Heart left ventricle (tissue), 13 donors: Measurements from ENCODE around the gene PRDM15.

Source experiments
- POLR2A ChIP-seq, 2 donors: fragments of 450-650 bp; IDR thresholded peaks; one replicate each; pipeline ENCODE4 v1.6.1; 2017; ENCODE audit warnings: antibody characterized with exemption in 2 of 2, mild to moderate bottlenecking in 2 of 2, moderate library complexity in 2 of 2
- TF ChIP-seq, protein P1 (sequence below), 12 donors: fragments of 200-600 bp; sonication (generic) in 4 of 12; IDR thresholded peaks; one replicate each; pipeline versions ENCODE4 v1.5.0 to v1.8.0; 2018 to 2022; ENCODE audit warnings: antibody characterized with exemption in 12 of 12, mild to moderate bottlenecking in 5 of 12
- donor health status: ischemic (EF 13 %, LVEDD 7.1; RV severe dilation, severe dysfunction).
- donor health status: DM: no; HTN: yes; CAD: no.
- donor health status: DM: no; HTN: no; CAD: no.
- donor health status: ischemic (EF 25% LVEDD 6.9; RV normal size, moderate dysfunction).
- donor health status: ischemic (EF 25% LVEDD 5.7; RV mildly dilated, moderate dysfunction).
- donor health status: ischemic (EF 35%, LVEDD 5.7; RV mildly dilated, moderate dysfunction).
- donor health status: nonischemic (EF 11% LVEDD 7.7; RV severe dilation, severe dysfunction).
- donor health status: DM: yes; HTN: yes; CAD: no.
- donor health status: PGD.
- donor health status: ischemic (EF 29% LVEDD 5.4; RV normal size, mild dysfunction).
- donor health status: nonischemic (EF 23%, LVEDD 6.1; RV moderate dilation, normal function).

DNA sequence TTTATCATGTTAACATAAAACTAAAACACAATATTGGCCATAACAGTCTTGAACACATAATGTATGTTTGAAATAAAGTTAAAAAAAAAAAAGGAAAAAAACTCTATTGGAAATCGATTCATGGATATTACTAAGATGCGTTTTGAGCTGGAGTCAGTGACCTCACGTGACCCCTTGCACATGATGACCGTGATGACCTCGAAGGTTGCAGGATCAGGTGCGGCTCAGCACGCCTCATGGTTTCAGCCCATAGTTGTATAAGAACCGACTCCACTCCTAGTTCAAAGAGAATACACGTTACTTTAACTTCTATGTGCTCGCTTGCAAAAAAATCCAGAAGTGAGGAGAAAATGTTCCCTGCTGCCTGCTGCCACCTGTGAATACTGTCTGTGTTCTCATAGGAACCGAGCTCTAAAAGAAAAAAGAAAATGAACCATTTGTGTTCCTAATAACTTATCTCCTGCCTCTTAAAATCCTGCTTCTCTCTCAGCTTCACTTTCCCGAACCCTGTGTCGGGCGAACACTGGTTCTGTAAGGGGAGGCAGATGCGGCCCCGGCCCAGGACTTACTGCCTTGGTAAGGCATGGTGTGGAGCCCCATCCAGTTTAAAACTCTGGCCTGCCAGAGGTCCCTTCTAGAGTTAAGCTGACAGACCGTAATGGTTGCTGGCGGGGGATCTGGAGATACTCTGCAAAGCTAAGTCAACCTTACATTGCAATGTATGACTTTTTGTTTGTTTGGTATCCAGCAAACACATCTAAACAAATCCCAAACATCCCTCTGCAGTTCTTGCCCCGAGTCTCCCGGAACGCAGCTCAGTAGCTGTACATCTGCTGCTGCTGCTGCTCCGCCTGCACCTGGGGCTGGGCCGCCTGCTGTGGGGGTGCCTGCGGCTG is 78.5 kb downstream of the PRDM15 start:
- TF ChIP-seq, protein P1, sequence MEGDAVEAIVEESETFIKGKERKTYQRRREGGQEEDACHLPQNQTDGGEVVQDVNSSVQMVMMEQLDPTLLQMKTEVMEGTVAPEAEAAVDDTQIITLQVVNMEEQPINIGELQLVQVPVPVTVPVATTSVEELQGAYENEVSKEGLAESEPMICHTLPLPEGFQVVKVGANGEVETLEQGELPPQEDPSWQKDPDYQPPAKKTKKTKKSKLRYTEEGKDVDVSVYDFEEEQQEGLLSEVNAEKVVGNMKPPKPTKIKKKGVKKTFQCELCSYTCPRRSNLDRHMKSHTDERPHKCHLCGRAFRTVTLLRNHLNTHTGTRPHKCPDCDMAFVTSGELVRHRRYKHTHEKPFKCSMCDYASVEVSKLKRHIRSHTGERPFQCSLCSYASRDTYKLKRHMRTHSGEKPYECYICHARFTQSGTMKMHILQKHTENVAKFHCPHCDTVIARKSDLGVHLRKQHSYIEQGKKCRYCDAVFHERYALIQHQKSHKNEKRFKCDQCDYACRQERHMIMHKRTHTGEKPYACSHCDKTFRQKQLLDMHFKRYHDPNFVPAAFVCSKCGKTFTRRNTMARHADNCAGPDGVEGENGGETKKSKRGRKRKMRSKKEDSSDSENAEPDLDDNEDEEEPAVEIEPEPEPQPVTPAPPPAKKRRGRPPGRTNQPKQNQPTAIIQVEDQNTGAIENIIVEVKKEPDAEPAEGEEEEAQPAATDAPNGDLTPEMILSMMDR (IDR thresholded peaks at IDR 0.05) = no peak
- no peak for TF ChIP-seq POLR2A (IDR thresholded peaks at IDR 0.05)
